Right ventricle myocardium inferior (tissue), 1 donor: ENCODE measurements around the gene PLCD3. TPM values are rescaled to one million over a fixed set of nuclear protein-coding genes. Genes with fewer than 3 reads are reported as not detected.

ENCODE experiments used
- ATAC-seq: fragments of 200-7000 bp; cut with Tn5 transposase; one replicate; pipeline ENCODE4 v1.9.1; 2020; ENCODE audit warnings: mild to moderate bottlenecking, moderate library complexity
- DNase-seq: peaks from one replicate; pipeline ENCODE4 v3.0.0; 2021; ENCODE audit errors: missing footprints
- intact Hi-C: fragments of 100-400 bp; cut with DNase I; formaldehyde crosslinking; loops from one replicate; pipeline ENCODE4 v1.11.0; 2022
- total RNA-seq: library from RNA; stranded (reverse); fragmentation: NEBNext Ultra II Directional; extraction: Animal tissue kit (Norgen Biotek cat#: 25700); gene quantifications from one replicate; pipeline ENCODE4 v1.2.1, GENCODE V29; 2021
- donor health status: DM: no; HTN: yes; CAD: no; lungs with severe emphysema.

Gene PLCD3
- total RNA-seq, 1 donor from 2014 or later = 200 TPM

DNA sequence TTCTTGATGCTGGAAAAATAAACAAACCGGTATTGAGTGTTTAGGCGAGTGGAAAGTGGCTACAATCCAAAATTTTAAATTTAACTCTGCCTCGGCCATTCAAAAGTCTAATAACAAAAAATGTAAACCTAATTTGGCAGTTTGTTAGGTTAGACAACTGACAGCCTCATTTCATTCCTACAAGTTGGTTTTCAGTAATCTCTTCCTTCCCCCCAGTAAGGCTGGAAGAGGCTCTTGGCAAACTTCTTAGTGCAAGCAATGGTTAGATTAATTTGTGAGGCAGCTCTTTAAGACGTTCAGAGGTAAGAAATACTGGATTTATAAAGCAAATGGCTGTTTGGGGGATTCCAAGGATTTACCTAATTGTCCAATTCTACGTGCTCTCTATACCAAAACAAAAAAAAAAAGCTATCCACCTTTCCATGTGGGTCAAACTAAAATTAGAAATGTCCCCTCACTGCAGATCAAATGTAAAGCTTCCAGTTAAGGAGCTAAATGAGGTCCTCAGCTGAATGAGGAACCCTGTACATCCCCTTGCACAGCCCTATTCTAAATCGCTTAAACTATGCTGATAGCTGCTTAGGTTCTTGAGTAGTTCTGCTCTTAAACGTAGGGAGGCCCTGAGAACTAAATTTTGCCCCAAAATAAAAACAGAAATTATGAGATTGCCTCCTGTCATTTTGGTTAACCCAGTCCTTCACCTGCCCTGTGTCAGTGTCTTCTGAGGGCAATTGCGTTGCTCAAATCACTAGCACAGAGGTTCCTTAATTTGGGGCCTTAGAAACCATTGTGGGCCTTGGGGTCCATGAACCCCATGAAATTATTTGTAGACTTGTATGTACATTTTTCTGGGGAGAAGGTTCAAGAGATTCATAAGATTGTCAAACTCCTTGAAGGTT, 18.8 kb upstream of the PLCD3 start:
- intact Hi-C loops = no loop called here
- DNase-seq (no peak), ATAC-seq (no peak)

DNA sequence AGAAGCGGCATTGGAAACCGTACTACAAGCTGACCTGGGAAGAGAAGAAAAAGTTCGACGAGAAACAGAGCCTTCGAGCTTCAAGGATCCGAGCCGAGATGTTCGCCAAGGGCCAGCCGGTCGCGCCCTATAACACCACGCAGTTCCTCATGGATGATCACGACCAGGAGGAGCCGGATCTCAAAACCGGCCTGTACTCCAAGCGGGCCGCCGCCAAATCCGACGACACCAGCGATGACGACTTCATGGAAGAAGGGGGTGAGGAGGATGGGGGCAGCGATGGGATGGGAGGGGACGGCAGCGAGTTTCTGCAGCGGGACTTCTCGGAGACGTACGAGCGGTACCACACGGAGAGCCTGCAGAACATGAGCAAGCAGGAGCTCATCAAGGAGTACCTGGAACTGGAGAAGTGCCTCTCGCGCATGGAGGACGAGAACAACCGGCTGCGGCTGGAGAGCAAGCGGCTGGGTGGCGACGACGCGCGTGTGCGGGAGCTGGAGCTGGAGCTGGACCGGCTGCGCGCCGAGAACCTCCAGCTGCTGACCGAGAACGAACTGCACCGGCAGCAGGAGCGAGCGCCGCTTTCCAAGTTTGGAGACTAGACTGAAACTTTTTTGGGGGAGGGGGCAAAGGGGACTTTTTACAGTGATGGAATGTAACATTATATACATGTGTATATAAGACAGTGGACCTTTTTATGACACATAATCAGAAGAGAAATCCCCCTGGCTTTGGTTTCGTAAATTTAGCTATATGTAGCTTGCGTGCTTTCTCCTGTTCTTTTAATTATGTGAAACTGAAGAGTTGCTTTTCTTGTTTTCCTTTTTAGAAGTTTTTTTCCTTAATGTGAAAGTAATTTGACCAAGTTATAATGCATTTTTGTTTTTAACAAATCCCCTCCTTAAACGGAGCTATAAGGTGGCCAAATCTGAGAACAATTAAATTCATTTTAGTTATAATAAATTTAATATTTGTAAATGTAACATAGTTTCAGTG, 17.7 kb upstream of the PLCD3 start:
- DNase-seq = peak; percentile 83
- intact Hi-C loops = loop anchor here (10.0 kb wide), 1 partner anchor 165 kb away; the partner anchor contains the start of gene MAP3K14
- peak; percentile 11 for ATAC-seq

DNA sequence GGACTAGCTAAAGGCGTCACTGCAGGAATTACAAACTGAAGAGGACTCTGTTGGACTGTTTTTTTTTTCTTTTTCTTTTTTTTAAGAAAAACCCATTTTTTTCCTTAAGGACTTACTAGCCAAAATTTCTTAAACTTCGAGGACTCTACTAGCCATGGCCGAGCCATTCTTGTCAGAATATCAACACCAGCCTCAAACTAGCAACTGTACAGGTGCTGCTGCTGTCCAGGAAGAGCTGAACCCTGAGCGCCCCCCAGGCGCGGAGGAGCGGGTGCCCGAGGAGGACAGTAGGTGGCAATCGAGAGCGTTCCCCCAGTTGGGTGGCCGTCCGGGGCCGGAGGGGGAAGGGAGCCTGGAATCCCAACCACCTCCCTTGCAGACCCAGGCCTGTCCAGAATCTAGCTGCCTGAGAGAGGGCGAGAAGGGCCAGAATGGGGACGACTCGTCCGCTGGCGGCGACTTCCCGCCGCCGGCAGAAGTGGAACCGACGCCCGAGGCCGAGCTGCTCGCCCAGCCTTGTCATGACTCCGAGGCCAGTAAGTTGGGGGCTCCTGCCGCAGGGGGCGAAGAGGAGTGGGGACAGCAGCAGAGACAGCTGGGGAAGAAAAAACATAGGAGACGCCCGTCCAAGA, 16.8 kb upstream of the PLCD3 start:
- peak; percentile 60 for ATAC-seq
- intact Hi-C loops = loop anchor here (10.0 kb wide), 1 partner anchor 166 kb away; the partner anchor contains the start of gene MAP3K14
- peak; percentile 90 for DNase-seq

DNA sequence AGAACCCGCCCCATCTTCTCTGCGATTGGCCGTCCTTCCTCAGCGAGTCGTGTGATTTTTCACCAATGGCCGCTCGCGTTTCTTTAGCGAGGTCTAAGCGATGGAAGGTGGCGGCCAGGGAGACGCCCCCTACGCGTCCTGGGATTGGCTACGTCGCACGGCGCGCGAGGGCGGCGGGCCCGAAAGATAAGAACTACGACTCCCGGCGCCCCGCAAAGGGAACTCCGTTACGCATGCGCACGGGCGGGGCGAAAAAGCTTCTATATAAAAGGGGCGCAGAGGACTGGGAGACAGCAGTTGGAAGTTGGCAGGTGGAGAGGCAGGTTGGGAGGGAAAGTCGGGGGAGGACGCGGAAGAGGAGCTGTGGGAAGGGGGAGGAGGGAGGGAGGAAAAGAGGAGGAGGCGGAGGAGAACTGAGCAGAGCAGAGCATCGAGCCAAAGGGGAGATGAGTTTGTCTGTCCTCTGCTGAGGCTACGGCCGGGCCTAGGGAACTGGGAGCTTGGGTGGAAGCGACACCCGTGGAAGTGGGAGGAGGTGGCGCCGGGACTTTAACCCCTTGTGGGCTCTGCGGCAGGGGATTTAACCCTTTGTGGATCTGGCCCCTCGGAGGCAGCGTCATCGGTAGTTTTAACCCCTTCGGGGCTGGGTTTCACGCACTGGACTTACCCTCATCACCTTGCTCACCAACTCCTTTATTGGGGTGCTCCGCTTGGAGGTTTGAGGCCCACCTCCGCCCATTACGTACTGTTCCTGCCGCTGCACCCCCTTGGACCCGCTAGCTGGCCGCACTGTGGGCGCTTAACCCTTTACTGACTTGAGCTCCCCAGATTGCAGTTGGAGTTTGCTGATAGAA, 16.1 kb upstream of the PLCD3 start, which contains the start of gene HEXIM1:
Gene HEXIM1, plus strand, starts transcription at position 293 of the 854 bp plus-strand sequence. CDS start 716 bp downstream, outside the sequence.
- intact Hi-C loops = loop anchor here (10.0 kb wide), 1 partner anchor 166 kb away; the partner anchor contains the start of gene MAP3K14
- DNase-seq = peak; percentile 100
- peak; percentile 80 for ATAC-seq

- intact Hi-C loops = loop anchor here (1.0 to 10.0 kb wide), 2 partner anchors 14 to 167 kb away; partner anchors contain the start of genes HEXIM2 and MAP3K14
- DNase-seq (peak; percentile 91), ATAC-seq (peak; percentile 24)
Measured at GRCh38 chr17:45147581-45148182, 15.4 kb upstream of the PLCD3 start.

- peak; percentile 68 for DNase-seq
- intact Hi-C loops = loop anchor here (1.0 to 10.0 kb wide), 2 partner anchors 14 to 168 kb away; partner anchors contain the start of genes HEXIM2 and MAP3K14
- ATAC-seq = no peak
Measured at GRCh38 chr17:45146890-45147580, 14.7 kb upstream of the PLCD3 start.

DNA sequence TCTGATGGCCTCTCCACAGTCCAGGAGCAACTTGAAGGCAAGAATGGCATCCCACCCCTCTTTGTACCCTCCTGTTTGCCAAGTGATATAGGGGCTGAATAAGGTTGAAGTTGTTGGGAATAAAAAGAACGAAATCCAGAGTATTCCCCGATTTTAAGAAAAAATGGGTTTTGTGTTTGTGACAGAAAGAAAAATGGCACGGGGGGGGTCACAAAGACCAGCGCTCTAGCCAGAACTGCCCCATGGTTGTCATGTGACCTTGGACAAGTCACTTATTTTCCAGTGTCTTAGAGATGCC, 14.2 kb upstream of the PLCD3 start:
- no peak for ATAC-seq
- DNase-seq = no peak
- intact Hi-C loops = loop anchor here (10.0 kb wide), 1 partner anchor 168 kb away; the partner anchor contains the start of gene MAP3K14

DNA sequence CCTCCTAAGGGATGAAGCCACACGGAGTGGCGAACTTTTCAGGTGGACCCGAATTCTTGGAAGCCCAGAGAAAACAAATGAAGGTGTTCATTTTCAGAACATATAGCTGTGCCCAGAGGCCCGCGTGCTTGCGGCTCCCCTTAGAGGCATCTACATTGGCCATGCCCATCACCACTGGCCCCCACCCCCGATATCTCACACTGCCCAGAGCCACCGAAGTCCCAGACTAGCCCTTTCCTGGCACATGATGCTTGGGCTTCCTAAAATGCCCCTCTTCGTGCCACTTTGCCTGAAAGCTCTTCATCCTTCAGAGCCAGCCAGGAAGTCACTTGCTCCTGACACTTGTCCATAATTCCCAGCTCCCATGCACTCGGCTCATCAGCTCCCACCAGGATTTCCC, 13.9 kb upstream of the PLCD3 start:
- intact Hi-C loops = loop anchor here (10.0 kb wide), 1 partner anchor 169 kb away; the partner anchor contains the start of gene MAP3K14
- no peak for DNase-seq
- ATAC-seq = no peak

GRCh38 chr17:45145035-45145389, 12.7 kb upstream of the PLCD3 start:
- no peak for DNase-seq
- ATAC-seq = no peak
- intact Hi-C loops = loop anchor here (10.0 kb wide), 1 partner anchor 170 kb away; the partner anchor contains the start of gene MAP3K14

DNA sequence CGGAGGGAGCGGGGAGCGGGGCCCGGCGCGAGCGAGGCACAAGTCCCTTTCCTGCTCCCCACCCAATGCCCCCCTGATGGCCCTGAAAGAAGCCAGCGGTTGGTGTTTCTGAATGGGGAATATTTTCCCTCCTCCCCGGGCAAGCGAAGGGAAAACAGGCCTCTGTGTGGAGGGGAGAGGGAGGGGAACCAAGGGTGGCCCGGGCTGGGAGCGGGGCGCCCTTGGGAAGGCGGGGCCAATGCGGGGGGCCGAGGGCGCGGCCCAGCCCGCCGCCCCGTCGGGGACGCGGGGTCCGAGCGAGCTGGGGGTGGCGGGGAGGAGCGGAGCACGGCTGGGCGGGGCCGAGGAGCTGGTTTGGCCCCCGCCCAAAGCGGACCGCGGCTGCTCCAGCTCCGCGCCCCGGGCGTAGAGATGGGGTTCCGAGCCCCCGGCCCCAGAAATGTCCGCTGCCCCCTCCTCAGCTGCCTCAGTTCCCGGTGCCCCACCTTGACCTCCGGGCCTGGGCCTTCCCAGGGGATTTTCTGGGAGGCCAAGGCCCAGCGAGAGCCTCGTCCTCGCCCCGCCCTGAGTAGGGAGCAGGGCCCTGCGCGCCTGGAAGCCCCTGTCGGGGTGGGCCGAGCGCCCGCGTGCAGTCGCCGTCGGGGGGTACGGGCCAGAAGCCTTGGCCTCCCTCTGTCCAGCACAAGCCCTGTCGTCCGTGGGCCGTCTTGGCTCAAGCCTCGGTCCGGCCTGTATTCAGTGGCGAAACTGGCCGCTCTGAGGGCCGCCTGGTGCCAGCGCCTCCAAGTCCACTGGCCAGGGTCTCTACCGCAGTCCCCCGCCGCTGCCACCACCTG, 12.1 kb upstream of the PLCD3 start:
- DNase-seq (peak; percentile 86), ATAC-seq (peak; percentile 44)
- intact Hi-C loops = loop anchor here (10.0 kb wide), 1 partner anchor 170 kb away; the partner anchor contains the start of gene MAP3K14

DNA sequence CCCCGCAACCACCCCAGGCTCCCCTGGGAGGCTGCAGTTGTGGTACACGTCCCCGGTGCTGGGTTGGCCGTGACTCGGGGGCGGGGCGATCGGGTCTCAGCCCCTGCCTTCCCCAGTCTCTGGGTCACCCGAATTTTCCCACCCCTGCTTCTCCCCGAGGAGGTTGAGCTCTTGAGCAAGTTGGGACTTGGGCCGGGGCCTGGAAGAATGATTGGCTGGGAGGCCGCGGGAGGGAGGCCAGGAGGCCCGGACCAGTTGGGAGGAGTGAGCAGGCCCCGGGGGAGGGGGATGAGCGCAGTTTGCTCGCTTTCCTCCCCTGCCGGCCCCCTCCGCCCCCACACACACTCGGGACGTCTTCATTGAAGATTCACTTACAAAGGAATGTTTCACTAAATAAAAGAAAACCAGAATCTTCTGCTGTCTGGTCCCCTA, 11.5 kb upstream of the PLCD3 start:
- intact Hi-C loops = loop anchor here (10.0 kb wide), 1 partner anchor 171 kb away; the partner anchor contains the start of gene MAP3K14
- DNase-seq = peak; percentile 95
- peak; percentile 44 for ATAC-seq

DNA sequence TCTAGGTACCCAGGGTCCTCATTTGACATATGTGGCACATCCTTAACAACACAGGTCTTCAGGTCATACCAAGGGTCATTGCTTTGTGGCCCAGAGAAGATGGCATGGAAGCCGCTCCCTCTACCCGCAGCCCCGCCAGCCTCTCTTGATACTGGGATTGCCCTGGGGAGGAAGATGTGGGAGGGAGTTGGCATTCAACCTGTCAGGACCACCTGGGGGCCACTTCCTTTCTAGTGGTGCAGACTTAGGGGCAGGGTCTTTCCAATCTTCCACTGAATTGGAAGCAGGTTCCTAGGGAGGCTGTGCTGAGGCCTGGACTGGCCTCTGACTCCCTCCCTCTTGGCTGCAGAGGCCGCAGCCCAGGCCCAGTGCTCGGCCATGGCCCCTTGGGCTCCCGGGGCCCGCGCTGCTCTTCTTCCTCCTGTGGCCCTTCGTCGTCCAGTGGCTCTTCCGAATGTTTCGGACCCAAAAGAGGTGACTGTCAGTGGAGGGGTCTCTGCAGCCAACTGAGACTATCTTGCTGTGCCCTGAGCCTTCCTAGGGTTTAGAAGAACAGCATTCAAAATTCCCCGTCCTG, 10.9 kb upstream of the PLCD3 start:
- DNase-seq (peak; percentile 37), ATAC-seq (no peak)
- intact Hi-C loops = loop anchor here (10.0 kb wide), 1 partner anchor 172 kb away; the partner anchor contains the start of gene MAP3K14

DNA sequence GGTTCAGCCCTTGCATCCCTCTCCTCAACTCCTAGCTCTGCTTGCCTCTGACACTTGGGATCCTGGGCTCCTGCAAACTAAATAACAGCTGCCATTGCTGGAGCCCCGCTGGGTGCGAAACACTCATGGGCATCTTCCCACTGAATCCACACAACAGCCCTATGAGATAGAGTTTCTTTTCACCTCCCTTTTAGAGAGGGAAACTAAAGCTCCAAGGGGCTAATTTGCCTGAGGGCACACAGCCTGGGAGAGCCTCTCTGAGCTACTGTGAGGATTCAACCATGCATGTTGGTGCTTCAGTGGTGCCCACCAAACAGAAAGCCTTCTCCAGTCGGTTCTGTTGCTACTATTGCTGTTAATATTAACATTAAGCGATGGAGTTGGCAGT, 7.2 kb upstream of the PLCD3 start:
- ATAC-seq (no peak), DNase-seq (no peak)
- intact Hi-C loops = no loop called here

- intact Hi-C loops = no loop called here
- no peak for DNase-seq
- ATAC-seq = no peak
Measured at GRCh38 chr17:45138911-45139532, 6.7 kb upstream of the PLCD3 start.
